ENCODE data around the gene FBXW2.
A peak's percentile ranks its signal among the peaks of the same experiment; 100 is the strongest.

The FBXW2 gene

DNA sequence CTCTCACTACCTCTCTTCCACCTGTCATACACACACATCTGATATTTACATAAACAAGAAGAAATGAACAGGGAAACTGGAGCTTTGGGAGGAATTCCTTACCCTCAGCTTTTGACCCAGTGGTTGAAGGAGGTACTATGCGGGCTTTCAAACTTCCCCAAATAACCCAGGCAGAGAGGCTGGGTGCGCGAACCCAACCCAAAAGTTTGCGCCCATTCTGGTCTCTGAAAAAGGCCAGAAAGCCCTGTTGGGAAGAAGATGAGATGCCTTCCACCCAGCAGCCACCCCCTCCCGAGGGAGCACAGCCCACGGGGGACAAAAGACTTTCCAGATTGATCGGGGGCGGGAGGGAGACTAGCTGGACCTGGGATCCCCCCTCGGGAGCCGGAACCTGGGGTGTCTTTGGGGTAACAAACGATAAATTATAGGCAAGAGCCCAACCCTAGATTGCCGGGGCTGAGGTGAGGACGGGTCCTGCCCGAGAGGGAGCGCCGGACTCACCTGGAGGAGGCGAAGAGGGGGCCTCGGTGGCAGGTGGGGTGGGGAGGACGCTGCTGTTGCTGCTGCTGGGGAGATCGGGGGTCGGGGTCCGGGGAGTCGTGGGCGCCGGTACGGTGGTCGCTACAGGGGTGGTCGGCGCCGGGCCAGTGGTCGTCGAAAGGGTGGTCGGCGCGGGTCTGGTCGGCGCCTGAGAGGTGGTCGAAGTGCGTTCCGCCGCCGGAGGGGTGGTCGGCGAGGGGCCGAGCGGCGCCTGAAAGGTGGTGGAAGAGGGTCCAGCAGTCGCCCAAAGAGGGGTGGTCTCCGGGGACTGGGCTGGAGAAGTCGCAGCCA is 79.7 kb downstream of the FBXW2 start:
- Mint-ChIP-seq H3K4me1 (ENCODE audit: low read depth in 2 of 2) (peaks cover 27 to 38% of the 10 kb centered on the region in 2 donors), H3K36me3 (ENCODE audit: insufficient read depth) (peaks cover 18% of the 10 kb centered on the region), H3K27me3 (no peaks in the 10 kb centered on the region), H3K9me3 (no peaks in the 10 kb centered on the region), H3K27ac (peak overlapping the region; percentile 93 to 94), H3K4me3 (peak overlapping the region; percentile 97 to 99)
- DNase-seq: no peak
- ATAC-seq (replicated peaks): no peak

DNA sequence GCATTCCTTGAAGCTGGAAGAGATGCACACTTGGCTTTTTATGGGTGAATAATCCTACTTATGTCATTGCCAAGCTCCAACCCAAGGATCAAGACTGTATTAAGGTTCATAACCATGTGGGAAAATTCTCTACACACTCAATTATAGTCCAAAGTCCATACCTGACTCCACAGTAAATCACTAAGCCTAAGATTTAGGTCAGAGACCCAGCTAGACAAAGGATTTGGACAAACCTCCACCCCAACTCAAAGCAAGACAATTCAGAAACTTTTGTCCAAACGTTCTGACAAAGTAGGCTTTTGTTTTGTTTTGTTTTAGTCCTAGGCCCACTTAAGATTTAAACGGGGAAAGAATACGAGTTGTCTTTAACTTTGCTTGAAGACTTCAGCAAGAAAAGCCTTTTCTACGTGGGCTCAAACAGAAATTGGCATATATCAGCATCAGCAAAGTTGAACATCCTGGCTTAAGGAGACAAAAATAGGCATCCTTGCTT is 80.6 kb downstream of the FBXW2 start:
- Mint-ChIP-seq H3K4me3 (peak overlapping the region; percentile 97 to 99), H3K4me1 (ENCODE audit: low read depth in 2 of 2) (peaks cover 27 to 42% of the 10 kb centered on the region in 2 donors), H3K27ac (peak overlapping the region; percentile 93 to 94), H3K27me3 (no peaks in the 10 kb centered on the region), H3K36me3 (ENCODE audit: insufficient read depth) (peaks cover 18% of the 10 kb centered on the region), H3K9me3 (no peaks in the 10 kb centered on the region)
- no peak for ATAC-seq (replicated peaks)
- DNase-seq: no peak

DNA sequence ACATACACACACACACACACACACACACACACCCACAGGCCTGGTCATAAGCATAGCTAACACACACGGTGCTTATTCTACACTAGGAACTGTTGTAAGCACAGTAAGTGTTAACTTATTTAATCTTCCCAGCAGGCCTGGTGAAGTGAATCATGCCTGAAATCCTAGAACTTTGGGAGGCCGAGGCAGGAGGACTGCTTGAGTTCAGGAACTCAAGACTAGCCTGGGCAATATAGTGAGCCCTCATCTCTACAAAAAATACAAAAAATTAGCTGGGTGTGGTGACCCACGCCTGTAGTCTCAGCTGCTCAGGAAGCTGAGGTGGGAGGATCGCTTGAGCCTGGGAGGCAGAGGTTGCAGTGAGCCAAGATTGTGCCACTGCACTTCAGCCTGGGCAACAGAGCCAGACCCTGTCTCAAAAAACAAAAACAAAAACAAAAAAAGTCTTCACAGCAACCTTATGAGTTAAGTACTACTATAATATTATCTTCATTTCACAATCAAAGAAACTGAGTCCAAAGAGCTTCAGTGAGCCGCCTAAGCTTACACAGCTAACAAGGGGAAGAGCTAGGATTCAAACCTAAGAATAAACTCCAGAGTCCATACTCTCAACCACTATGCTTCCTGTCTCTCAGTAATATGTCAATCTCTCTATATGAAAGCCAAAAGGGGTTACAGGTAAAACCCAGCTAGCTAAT is 81.2 kb downstream of the FBXW2 start:
- no peak for DNase-seq
- no peak for ATAC-seq (replicated peaks)
- Mint-ChIP-seq H3K4me1 (ENCODE audit: low read depth in 2 of 2) (peaks cover 27 to 47% of the 10 kb centered on the region in 2 donors), H3K4me3 (peak overlapping the region; percentile 97 to 99), H3K27ac (peak overlapping the region; percentile 93 to 94), H3K27me3 (no peaks in the 10 kb centered on the region), H3K36me3 (ENCODE audit: insufficient read depth) (peaks cover 18% of the 10 kb centered on the region), H3K9me3 (no peaks in the 10 kb centered on the region)

DNA sequence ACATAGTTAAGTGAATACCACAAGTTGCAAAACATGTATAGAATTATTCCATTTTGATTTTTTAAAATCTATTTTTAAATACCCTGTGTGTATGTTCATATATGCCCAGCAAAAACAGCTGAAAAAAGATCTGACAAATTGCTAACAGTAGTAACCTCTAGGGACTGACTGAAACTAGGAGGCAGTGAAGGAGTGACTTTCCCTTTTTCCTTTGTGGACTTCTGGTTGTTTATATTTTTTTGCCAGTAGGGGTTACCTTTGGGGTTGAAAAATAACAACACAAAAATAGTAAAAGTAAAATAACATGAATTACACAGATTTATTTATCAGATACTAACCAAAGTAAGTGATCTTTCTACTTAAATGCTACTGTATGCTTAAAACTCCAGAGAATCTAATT is 81.9 kb downstream of the FBXW2 start:
- no peak for ATAC-seq (replicated peaks)
- peak overlapping the region; percentile 93 to 94 for H3K27ac Mint-ChIP-seq
- peak overlapping the region in 1 of 2 donors; percentile 97 for H3K4me3 Mint-ChIP-seq
- no peaks in the 10 kb centered on the region for H3K9me3 Mint-ChIP-seq
- peaks cover 18% of the 10 kb centered on the region for H3K36me3 Mint-ChIP-seq (ENCODE audit: insufficient read depth)
- H3K27me3 Mint-ChIP-seq: no peaks in the 10 kb centered on the region
- peaks cover 29 to 47% of the 10 kb centered on the region in 2 donors for H3K4me1 Mint-ChIP-seq (ENCODE audit: low read depth in 2 of 2)
- no peak for DNase-seq

DNA sequence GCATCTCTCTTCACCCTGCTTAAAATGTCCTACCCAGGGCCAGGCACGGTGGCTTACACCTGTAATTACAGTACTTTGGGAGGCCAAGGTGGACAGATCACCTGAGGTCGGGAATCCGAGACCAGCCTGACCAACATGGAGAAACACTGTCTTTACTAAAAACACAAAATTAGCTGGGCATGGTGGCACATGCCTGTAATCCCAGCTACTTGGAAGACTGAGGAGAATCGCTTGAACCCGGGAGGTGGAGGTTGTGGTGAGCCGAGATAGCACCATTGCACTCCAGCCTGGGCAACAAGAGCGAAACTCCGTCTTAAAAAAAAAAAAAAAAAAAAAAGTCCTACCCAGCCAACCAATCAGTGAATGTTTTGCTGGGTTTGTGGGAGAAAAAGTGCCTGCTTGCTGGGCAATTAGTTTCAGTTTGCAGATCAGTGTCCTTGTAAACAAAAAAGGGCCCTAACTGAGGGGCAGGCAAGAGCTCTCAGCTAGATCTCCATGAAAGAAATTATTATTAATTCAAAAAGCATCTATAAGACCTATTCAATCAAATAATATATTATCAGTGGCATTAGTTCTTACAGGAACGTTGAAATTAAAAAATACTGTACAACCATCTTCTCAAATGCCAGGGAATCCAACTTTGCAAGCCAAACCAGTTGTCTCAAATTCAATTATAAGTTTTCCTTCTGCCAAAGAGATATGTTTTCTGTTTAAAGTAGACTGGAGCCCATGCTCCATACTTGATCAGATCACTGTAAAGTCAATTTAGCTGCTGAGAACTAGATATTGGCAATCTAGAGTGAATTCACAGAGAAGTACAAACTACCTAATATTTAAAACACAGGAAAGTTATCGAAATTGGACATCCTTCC is 82.9 kb downstream of the FBXW2 start:
- Mint-ChIP-seq H3K4me1 (ENCODE audit: low read depth in 2 of 2) (peaks cover 27 to 56% of the 10 kb centered on the region in 2 donors), H3K9me3 (no peaks in the 10 kb centered on the region), H3K27ac (peak overlapping the region; percentile 93 to 94), H3K36me3 (ENCODE audit: insufficient read depth) (peaks cover 18% of the 10 kb centered on the region), H3K4me3 (peak overlapping the region; percentile 77 to 97), H3K27me3 (no peaks in the 10 kb centered on the region)
- peak in 2 of 3 experiments; percentile 15 to 31 for DNase-seq
- no peak for ATAC-seq (replicated peaks)

DNA sequence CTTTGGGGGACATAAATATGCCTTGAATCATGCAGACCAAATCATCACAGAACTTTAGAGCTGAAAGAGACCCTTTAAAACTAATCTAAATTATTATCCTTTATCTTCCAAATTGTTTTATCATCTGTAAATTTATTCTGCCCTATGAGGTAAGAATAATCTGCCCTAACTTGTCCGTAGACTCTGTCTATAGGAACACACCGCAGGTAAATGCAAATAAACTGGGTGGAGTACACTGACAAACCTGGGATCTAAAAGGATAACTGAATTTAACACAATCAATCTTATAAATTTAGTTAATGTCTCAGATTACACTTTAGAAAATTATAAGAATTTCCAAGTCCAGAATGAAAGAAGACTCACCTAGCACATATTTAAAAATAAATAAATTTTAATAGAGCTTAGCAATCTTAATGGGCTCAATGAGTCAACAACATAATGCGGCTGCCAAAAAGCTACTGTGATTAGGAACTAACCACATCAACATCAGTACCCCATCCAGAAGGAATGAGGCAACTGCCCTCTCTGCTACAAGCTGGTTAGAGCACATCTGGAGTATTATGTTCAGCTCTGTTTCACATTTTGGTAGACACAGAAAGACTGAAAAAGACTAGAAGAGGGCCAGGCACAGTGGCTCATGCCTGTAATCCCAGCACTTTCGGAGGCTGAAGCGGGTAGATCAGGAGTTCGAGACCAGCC is 84.5 kb downstream of the FBXW2 start:
- ATAC-seq (replicated peaks): no peak
- peaks cover 24 to 61% of the 10 kb centered on the region in 2 donors for H3K4me1 Mint-ChIP-seq (ENCODE audit: low read depth in 2 of 2)
- no peak for DNase-seq
- H3K27ac Mint-ChIP-seq: peak overlapping the region in 1 of 2 donors; percentile 81
- H3K9me3 Mint-ChIP-seq: no peaks in the 10 kb centered on the region
- H3K36me3 Mint-ChIP-seq (ENCODE audit: insufficient read depth): peaks cover 18% of the 10 kb centered on the region
- peak overlapping the region; percentile 61 to 97 for H3K4me3 Mint-ChIP-seq
- no peaks in the 10 kb centered on the region for H3K27me3 Mint-ChIP-seq

DNA sequence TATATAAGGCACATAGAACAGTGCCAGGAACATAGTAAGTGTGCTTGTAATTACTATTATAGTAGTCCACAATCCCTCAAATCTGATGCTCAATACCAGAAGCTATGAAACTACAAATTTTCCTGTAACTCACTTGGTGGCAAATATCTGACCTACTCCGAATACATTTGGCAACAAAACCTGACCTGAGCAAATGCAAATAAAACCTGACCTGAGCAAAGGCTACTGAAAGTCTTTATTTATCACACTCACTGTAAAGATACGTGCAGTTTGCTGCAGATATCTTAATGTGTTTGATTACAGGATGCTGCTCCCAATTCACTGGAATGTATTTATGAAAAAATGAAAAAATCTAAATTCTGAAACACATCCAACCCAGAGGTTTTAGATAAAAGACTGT is 86.0 kb downstream of the FBXW2 start:
- H3K4me1 Mint-ChIP-seq (ENCODE audit: low read depth in 2 of 2): peaks cover 12 to 48% of the 10 kb centered on the region in 2 donors
- ATAC-seq (replicated peaks) (no peak), DNase-seq (no peak)
- H3K9me3 Mint-ChIP-seq: no peaks in the 10 kb centered on the region
- no peak overlapping the region for H3K4me3 Mint-ChIP-seq
- peaks cover 13% of the 10 kb centered on the region for H3K36me3 Mint-ChIP-seq (ENCODE audit: insufficient read depth)
- peak overlapping the region in 1 of 2 donors; percentile 69 for H3K27ac Mint-ChIP-seq
- H3K27me3 Mint-ChIP-seq: no peaks in the 10 kb centered on the region
